Caco-2 (cell line): ENCODE results near the gene MLXIP. TPM values are rescaled to one million over a fixed set of nuclear protein-coding genes. Genes with fewer than 3 reads are reported as not detected.
A peak's percentile ranks its signal among the peaks of the same experiment; 100 is the strongest.

Experiments
- BruUV-seq: library from RNA; stranded (reverse); fragments of 400-500 nt; replicated peaks from 2 replicates; lab custom pipeline; 2021; lab: Mats Ljungman, UMichigan
- CTCF ChIA-PET: fragments of 300-600 bp; sonication (Branson Sonifier 250); formaldehyde crosslinking; loops from one replicate; lab custom pipeline; 2022; ENCODE audit warnings: antibody characterized with exemption; lab: Charles Lee
- POLR2A ChIA-PET: fragments of 300-600 bp; sonication (Branson Sonifier 250); formaldehyde crosslinking; loops from one replicate; lab custom pipeline; 2022; ENCODE audit warnings: antibody characterized with exemption; lab: Charles Lee
- DNase-seq, 2 experiments: peaks; one replicate each; pipeline versions ENCODE4 v3.0.0 to v3.0.0-alpha.2; 2020 to 2022
- H3K27me3 ChIP-seq: replicated peaks from 2 replicates; pipeline ENCODE4 v1.6.0; 2011; ENCODE audit warnings: low read length; ENCODE audit not compliant: control insufficient read depth, insufficient read depth
- H3K36me3 ChIP-seq: 2 replicates; pipeline ENCODE4 v1.5.1; 2011; ENCODE audit warnings: low read length; ENCODE audit not compliant: control insufficient read depth, insufficient read depth
- H3K4me1 ChIP-seq: fragments of 250-450 bp; sonication (Bioruptor Pico); 2 replicates; pipeline ENCODE4 v1.5.1; 2020; ENCODE audit warnings: mild to moderate bottlenecking
- H3K4me3 ChIP-seq: 2 replicates; pipeline ENCODE4 v1.5.1; 2011; ENCODE audit warnings: low read depth, mild to moderate bottlenecking, control low read depth, low read length
- H3K9me3 ChIP-seq: fragments of 250-450 bp; sonication (Bioruptor Pico); 2 replicates; pipeline ENCODE4 v1.5.1; 2020; ENCODE audit warnings: mild to moderate bottlenecking, moderate library complexity
- H3K27ac Mint-ChIP-seq: one replicate; pipeline ENCODE4 v1.8.0; 2022; ENCODE audit warnings: mixed read lengths; ENCODE audit not compliant: unreplicated experiment
- H3K27me3 Mint-ChIP-seq: one replicate; pipeline ENCODE4 v1.8.0; 2022; ENCODE audit warnings: mixed read lengths; ENCODE audit not compliant: insufficient read depth, unreplicated experiment
- H3K36me3 Mint-ChIP-seq: one replicate; pipeline ENCODE4 v1.8.0; 2022; ENCODE audit warnings: mild to moderate bottlenecking, mixed read lengths; ENCODE audit not compliant: insufficient read depth, unreplicated experiment
- H3K4me1 Mint-ChIP-seq: one replicate; pipeline ENCODE4 v1.8.0; 2022; ENCODE audit warnings: low read depth, mixed read lengths; ENCODE audit not compliant: unreplicated experiment
- H3K4me3 Mint-ChIP-seq: one replicate; pipeline ENCODE4 v1.8.0; 2022; ENCODE audit warnings: mild to moderate bottlenecking, moderate library complexity, mixed read lengths; ENCODE audit not compliant: unreplicated experiment
- H3K9me3 Mint-ChIP-seq: one replicate; pipeline ENCODE4 v1.8.0; 2022; ENCODE audit warnings: mixed read lengths; ENCODE audit not compliant: unreplicated experiment
- CTCF ChIP-seq, 2 experiments: fragments of 200-600 bp in 1 of 2; IDR thresholded peaks; 1 replicate in 1 of 2; 2 replicates in 1 of 2; pipeline versions ENCODE4 v1.5.1 to v1.8.0; 2011 to 2022; ENCODE audit warnings: antibody characterized with exemption in 1 of 2, control low read depth in 1 of 2, inconsistent platforms in 1 of 2, low read depth in 1 of 2, low read length in 1 of 2, mild to moderate bottlenecking in 1 of 2, moderate library complexity in 1 of 2; ENCODE audit not compliant: insufficient read depth in 1 of 2, severe bottlenecking in 1 of 2, unreplicated experiment in 1 of 2
- intact Hi-C: fragments of 100-400 bp; cut with micrococcal nuclease; formaldehyde crosslinking; loops from one replicate; pipeline ENCODE4 v1.10.0; 2022; ENCODE audit not compliant: unreplicated experiment
- total RNA-seq: library from RNA; stranded (reverse); gene quantifications from 2 replicates; pipeline ENCODE4 v1.2.3, GENCODE V29; 2022

Gene MLXIP
- total RNA-seq, 1 experiment from 2014 or later: 54.5 TPM

GRCh38 chr12:122135437-122136031 lies 57.0 kb downstream of the MLXIP start:
- Mint-ChIP-seq H3K9me3 (no peaks in the 10 kb centered on the region), H3K27ac (no peak overlapping the region), H3K36me3 (peaks cover 49% of the 10 kb centered on the region), H3K27me3 (no peaks in the 10 kb centered on the region), H3K4me3 (no peak overlapping the region), H3K4me1 (no peaks in the 10 kb centered on the region)
- H3K36me3 ChIP-seq: no peaks in the 10 kb centered on the region; the same call in none of the 2 replicates
- no peak overlapping the region for H3K4me3 ChIP-seq
- no TSS peak for BruUV-seq
- no peak for TF ChIP-seq CTCF (IDR thresholded peaks at IDR 0.05; ENCODE audit: insufficient read depth in 1 of 2, low read depth in 1 of 2, low read length in 1 of 2, severe bottlenecking in 1 of 2, unreplicated experiment in 1 of 2)
- POLR2A ChIA-PET: no interaction called here
- H3K27me3 ChIP-seq: no peaks in the 10 kb centered on the region
- H3K9me3 ChIP-seq: no peaks in the 10 kb centered on the region
- intact Hi-C loops: no loop called here
- H3K4me1 ChIP-seq: no peaks in the 10 kb centered on the region
- CTCF ChIA-PET: no interaction called here
- DNase-seq: no peak

GRCh38 chr12:122137229-122137628 lies 58.7 kb downstream of the MLXIP start:
- Histone ChIP-seq H3K9me3 (no peaks in the 10 kb centered on the region), H3K4me3 (no peak overlapping the region), H3K36me3 (no peaks in the 10 kb centered on the region; the same call in none of the 2 replicates), H3K27me3 (no peaks in the 10 kb centered on the region), H3K4me1 (no peaks in the 10 kb centered on the region)
- no TSS peak for BruUV-seq
- DNase-seq: no peak
- peak in 1 of 2 experiments; percentile 13 for TF ChIP-seq CTCF (IDR thresholded peaks at IDR 0.05; ENCODE audit: insufficient read depth in 1 of 2, low read depth in 1 of 2, low read length in 1 of 2, severe bottlenecking in 1 of 2, unreplicated experiment in 1 of 2)
- intact Hi-C loops: no loop called here
- CTCF ChIA-PET: no interaction called here
- H3K4me1 Mint-ChIP-seq: no peaks in the 10 kb centered on the region
- H3K9me3 Mint-ChIP-seq: no peaks in the 10 kb centered on the region
- peaks cover 42% of the 10 kb centered on the region for H3K36me3 Mint-ChIP-seq
- H3K27ac Mint-ChIP-seq: no peak overlapping the region
- H3K27me3 Mint-ChIP-seq: no peaks in the 10 kb centered on the region
- no peak overlapping the region for H3K4me3 Mint-ChIP-seq
- POLR2A ChIA-PET: no interaction called here

GRCh38 chr12:122137681-122138080 lies 59.1 kb downstream of the MLXIP start:
- Histone ChIP-seq H3K4me3 (no peak overlapping the region), H3K9me3 (no peaks in the 10 kb centered on the region), H3K27me3 (no peaks in the 10 kb centered on the region), H3K36me3 (no peaks in the 10 kb centered on the region; the same call in none of the 2 replicates), H3K4me1 (no peaks in the 10 kb centered on the region)
- TF ChIP-seq CTCF (IDR thresholded peaks at IDR 0.05; ENCODE audit: insufficient read depth in 1 of 2, low read depth in 1 of 2, low read length in 1 of 2, severe bottlenecking in 1 of 2, unreplicated experiment in 1 of 2): no peak
- DNase-seq: peak in 1 of 2 experiments; percentile 39
- ChIA-PET POLR2A (no interaction called here), CTCF (interaction anchor here (0.7 kb wide), 1 partner anchor 53 kb away, joined by 5 read pairs; no protein-coding TSS in a partner anchor)
- intact Hi-C loops: no loop called here
- H3K36me3 Mint-ChIP-seq: peaks cover 42% of the 10 kb centered on the region
- H3K9me3 Mint-ChIP-seq: no peaks in the 10 kb centered on the region
- no TSS peak for BruUV-seq
- no peaks in the 10 kb centered on the region for H3K27me3 Mint-ChIP-seq
- no peak overlapping the region for H3K4me3 Mint-ChIP-seq
- H3K27ac Mint-ChIP-seq: no peak overlapping the region
- no peaks in the 10 kb centered on the region for H3K4me1 Mint-ChIP-seq
